ENCODE data around the gene RND2.

- TF ChIP-seq POLR2AphosphoS5 (IDR thresholded peaks at IDR 0.05; ENCODE audit: low read depth, low read length) (no peak), SIN3A (IDR thresholded peaks at IDR 0.05; ENCODE audit: borderline replicate concordance, insufficient read depth, low read length) (no peak), TAF1 (IDR thresholded peaks at IDR 0.05; ENCODE audit: borderline replicate concordance, insufficient read depth, low read length) (no peak), FOXP2 (optimal IDR thresholded peaks at IDR 0.05; ENCODE audit: borderline replicate concordance, extremely low read depth, extremely low read length, insufficient read depth) (no peak)
- TF ChIP-seq, protein P1, sequence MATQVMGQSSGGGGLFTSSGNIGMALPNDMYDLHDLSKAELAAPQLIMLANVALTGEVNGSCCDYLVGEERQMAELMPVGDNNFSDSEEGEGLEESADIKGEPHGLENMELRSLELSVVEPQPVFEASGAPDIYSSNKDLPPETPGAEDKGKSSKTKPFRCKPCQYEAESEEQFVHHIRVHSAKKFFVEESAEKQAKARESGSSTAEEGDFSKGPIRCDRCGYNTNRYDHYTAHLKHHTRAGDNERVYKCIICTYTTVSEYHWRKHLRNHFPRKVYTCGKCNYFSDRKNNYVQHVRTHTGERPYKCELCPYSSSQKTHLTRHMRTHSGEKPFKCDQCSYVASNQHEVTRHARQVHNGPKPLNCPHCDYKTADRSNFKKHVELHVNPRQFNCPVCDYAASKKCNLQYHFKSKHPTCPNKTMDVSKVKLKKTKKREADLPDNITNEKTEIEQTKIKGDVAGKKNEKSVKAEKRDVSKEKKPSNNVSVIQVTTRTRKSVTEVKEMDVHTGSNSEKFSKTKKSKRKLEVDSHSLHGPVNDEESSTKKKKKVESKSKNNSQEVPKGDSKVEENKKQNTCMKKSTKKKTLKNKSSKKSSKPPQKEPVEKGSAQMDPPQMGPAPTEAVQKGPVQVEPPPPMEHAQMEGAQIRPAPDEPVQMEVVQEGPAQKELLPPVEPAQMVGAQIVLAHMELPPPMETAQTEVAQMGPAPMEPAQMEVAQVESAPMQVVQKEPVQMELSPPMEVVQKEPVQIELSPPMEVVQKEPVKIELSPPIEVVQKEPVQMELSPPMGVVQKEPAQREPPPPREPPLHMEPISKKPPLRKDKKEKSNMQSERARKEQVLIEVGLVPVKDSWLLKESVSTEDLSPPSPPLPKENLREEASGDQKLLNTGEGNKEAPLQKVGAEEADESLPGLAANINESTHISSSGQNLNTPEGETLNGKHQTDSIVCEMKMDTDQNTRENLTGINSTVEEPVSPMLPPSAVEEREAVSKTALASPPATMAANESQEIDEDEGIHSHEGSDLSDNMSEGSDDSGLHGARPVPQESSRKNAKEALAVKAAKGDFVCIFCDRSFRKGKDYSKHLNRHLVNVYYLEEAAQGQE (IDR thresholded peaks at IDR 0.05; ENCODE audit: insufficient read depth in 1 of 2, low read depth in 2 of 2, low read length in 2 of 2) = no peak
Measured at GRCh38 chr17:43026595-43026994, 1.6 kb downstream of the RND2 start.
